Endothelial cell (in vitro differentiated cells): ENCODE results near the gene CELA2A. TPM values are rescaled to one million over a fixed set of nuclear protein-coding genes. Genes with fewer than 3 reads are reported as not detected.

Experiments
- DNase-seq: peaks from one replicate; pipeline ENCODE4 v3.0.0; 2021; ENCODE audit warnings: low spot score
- H3K27ac Mint-ChIP-seq: one replicate; pipeline ENCODE4 v1.8.0; 2021; ENCODE audit warnings: mixed read lengths, inconsistent platforms; ENCODE audit not compliant: unreplicated experiment
- H3K27me3 Mint-ChIP-seq: one replicate; pipeline ENCODE4 v1.8.0; 2021; ENCODE audit warnings: mild to moderate bottlenecking, moderate library complexity, mixed read lengths, inconsistent platforms; ENCODE audit not compliant: unreplicated experiment
- H3K36me3 Mint-ChIP-seq: one replicate; pipeline ENCODE4 v1.8.0; 2021; ENCODE audit warnings: mild to moderate bottlenecking, low read depth, mixed read lengths, inconsistent platforms; ENCODE audit not compliant: unreplicated experiment
- H3K4me1 Mint-ChIP-seq: one replicate; pipeline ENCODE4 v1.8.0; 2021; ENCODE audit warnings: mild to moderate bottlenecking, mixed read lengths, inconsistent platforms; ENCODE audit not compliant: unreplicated experiment
- H3K4me3 Mint-ChIP-seq: one replicate; pipeline ENCODE4 v1.8.0; 2021; ENCODE audit warnings: mild to moderate bottlenecking, mixed read lengths, inconsistent platforms; ENCODE audit not compliant: unreplicated experiment
- H3K9me3 Mint-ChIP-seq: one replicate; pipeline ENCODE4 v1.8.0; 2021; ENCODE audit warnings: mixed read lengths, inconsistent platforms; ENCODE audit not compliant: unreplicated experiment
- total RNA-seq: library from RNA; stranded (reverse); fragmentation: NEBNext Ultra II Directional; extraction: Animal tissue kit (Norgen Biotek cat#: 25700); gene quantifications from one replicate; pipeline ENCODE4 v1.2.1, GENCODE V29; 2021; ENCODE audit not compliant: unreplicated experiment
- TF ChIP-seq, protein P1 (sequence below): fragments of 200-600 bp; sonication (generic); IDR thresholded peaks from one replicate; pipeline ENCODE4 v1.5.0; 2021; ENCODE audit warnings: antibody characterized with exemption; ENCODE audit not compliant: unreplicated experiment

The CELA2A gene
- total RNA-seq, 1 donor from 2014 or later = not detected

GRCh38 chr1:15440357-15440756 lies 16.2 kb upstream of the CELA2A start:
- H3K27me3 Mint-ChIP-seq = peaks cover 5% of the 10 kb centered on the region
- no peaks in the 10 kb centered on the region for H3K36me3 Mint-ChIP-seq
- no peak overlapping the region for H3K27ac Mint-ChIP-seq
- DNase-seq = no peak
- TF ChIP-seq, protein P1, sequence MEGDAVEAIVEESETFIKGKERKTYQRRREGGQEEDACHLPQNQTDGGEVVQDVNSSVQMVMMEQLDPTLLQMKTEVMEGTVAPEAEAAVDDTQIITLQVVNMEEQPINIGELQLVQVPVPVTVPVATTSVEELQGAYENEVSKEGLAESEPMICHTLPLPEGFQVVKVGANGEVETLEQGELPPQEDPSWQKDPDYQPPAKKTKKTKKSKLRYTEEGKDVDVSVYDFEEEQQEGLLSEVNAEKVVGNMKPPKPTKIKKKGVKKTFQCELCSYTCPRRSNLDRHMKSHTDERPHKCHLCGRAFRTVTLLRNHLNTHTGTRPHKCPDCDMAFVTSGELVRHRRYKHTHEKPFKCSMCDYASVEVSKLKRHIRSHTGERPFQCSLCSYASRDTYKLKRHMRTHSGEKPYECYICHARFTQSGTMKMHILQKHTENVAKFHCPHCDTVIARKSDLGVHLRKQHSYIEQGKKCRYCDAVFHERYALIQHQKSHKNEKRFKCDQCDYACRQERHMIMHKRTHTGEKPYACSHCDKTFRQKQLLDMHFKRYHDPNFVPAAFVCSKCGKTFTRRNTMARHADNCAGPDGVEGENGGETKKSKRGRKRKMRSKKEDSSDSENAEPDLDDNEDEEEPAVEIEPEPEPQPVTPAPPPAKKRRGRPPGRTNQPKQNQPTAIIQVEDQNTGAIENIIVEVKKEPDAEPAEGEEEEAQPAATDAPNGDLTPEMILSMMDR = no peak
- no peak overlapping the region for H3K4me3 Mint-ChIP-seq
- H3K4me1 Mint-ChIP-seq = no peaks in the 10 kb centered on the region
- no peaks in the 10 kb centered on the region for H3K9me3 Mint-ChIP-seq

DNA sequence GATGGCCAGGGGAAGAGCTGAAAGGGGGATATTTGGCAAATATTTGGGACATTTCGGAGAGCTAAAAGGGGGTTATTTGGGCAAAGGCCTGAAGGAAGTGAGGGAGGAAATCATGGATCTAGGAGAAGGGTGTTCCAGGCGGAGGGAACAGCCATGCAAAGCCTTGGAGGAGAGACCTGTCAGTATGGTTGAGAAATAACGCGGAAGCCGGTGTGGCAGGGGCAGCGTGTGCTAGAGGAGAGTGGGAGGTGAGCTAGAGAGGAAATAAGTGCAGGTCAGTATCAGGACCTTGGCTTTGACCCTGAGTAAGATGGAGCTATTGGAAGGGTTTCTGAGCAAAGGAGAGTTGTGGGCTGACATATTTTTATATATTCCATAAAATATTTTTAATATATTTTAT lies 15.3 kb upstream of the CELA2A start:
- no peaks in the 10 kb centered on the region for H3K9me3 Mint-ChIP-seq
- no peak overlapping the region for H3K27ac Mint-ChIP-seq

DNA sequence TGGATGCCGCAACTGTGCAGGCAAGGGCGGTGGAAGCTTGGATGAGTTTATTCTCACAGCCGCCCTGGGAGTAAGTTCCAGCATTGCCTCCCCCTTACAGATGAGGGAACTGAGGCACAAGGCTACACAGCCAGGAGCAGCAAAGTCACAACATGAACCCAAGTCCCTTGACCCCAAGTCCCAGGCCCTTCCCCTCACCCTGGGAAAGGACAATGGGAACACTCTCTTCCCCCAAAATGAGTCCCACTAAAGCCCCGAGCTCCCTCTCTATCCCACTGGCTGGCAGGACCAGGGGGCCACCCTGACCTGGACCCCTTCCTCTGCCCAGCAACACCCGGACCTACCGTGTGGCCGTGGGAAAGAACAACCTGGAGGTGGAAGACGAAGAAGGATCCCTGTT lies 14.4 kb upstream of the CELA2A start:
- H3K4me1 Mint-ChIP-seq = peaks cover 2% of the 10 kb centered on the region

More for the DNA sequence above, 15.3 kb upstream of the CELA2A start:
- no peak for DNase-seq
- H3K4me3 Mint-ChIP-seq = no peak overlapping the region
- peaks cover 5% of the 10 kb centered on the region for H3K27me3 Mint-ChIP-seq
- TF ChIP-seq, protein P1 = no peak
- H3K36me3 Mint-ChIP-seq = peaks cover 4% of the 10 kb centered on the region
- H3K4me1 Mint-ChIP-seq = peaks cover 2% of the 10 kb centered on the region

DNA sequence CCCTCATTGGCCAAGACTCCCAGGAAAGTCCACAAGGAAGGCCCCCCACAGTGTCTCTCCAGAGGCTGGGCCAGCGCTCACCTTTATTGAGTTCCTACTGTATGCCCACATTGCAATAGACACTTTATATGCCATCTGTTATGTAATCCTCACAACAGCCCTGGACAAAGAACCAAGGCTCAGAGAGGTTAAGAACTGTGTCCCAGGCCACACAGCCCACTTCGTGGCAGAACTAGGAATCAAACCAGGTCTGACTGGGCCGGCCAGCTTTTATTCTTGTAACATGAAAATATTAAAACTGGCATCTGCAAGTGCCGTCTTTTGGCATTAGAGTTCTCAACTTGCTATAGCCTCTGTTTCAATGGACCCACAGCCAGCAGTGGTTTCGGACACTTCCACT lies 13.8 kb upstream of the CELA2A start:
- TF ChIP-seq, protein P1 = no peak
- H3K9me3 Mint-ChIP-seq = no peaks in the 10 kb centered on the region
- H3K27ac Mint-ChIP-seq = no peak overlapping the region
- H3K27me3 Mint-ChIP-seq = peaks cover 5% of the 10 kb centered on the region
- no peak for DNase-seq
- H3K36me3 Mint-ChIP-seq = peaks cover 4% of the 10 kb centered on the region
- peaks cover 2% of the 10 kb centered on the region for H3K4me1 Mint-ChIP-seq
- H3K4me3 Mint-ChIP-seq = no peak overlapping the region

More for the DNA sequence above, 14.4 kb upstream of the CELA2A start:
- H3K27ac Mint-ChIP-seq = no peak overlapping the region
- peaks cover 5% of the 10 kb centered on the region for H3K27me3 Mint-ChIP-seq
- no peaks in the 10 kb centered on the region for H3K9me3 Mint-ChIP-seq
- no peak for DNase-seq
- TF ChIP-seq, protein P1 = no peak
- no peak overlapping the region for H3K4me3 Mint-ChIP-seq
- H3K36me3 Mint-ChIP-seq = peaks cover 4% of the 10 kb centered on the region

GRCh38 chr1:15443281-15443680 lies 13.3 kb upstream of the CELA2A start:
- peaks cover 2% of the 10 kb centered on the region for H3K4me1 Mint-ChIP-seq
- H3K27me3 Mint-ChIP-seq = peaks cover 5% of the 10 kb centered on the region
- no peak for DNase-seq
- H3K4me3 Mint-ChIP-seq = no peak overlapping the region
- TF ChIP-seq, protein P1 = no peak
- H3K27ac Mint-ChIP-seq = no peak overlapping the region
- H3K9me3 Mint-ChIP-seq = no peaks in the 10 kb centered on the region
- peaks cover 4% of the 10 kb centered on the region for H3K36me3 Mint-ChIP-seq
